SK-N-SH (cell line): ENCODE data around the gene LRCOL1. TPM values are rescaled to one million over a fixed set of nuclear protein-coding genes. Genes with fewer than 3 reads are reported as not detected.

Source experiments
- CTCF ChIA-PET: fragments of 300-600, 350-600 bp; formaldehyde crosslinking; extraction: SDS; loops from one replicate; lab custom pipeline; 2021; lab: Yijun Ruan, JAX
- POLR2A ChIA-PET: fragments of 350-600 bp; sonication (Branson Sonifier 250); formaldehyde crosslinking; extraction: SDS; loops from one replicate; lab custom pipeline; 2020; ENCODE audit warnings: antibody characterized with exemption, inconsistent platforms; lab: Yijun Ruan, JAX
- DNase-seq: peaks from one replicate; pipeline ENCODE4 v3.0.0; 2012
- H2AFZ ChIP-seq: fragments of 200-600 bp; sonication (generic); 2 replicates; pipeline ENCODE4 v1.8.1; 2016; ENCODE audit warnings: antibody characterized with exemption, mild to moderate bottlenecking, low read depth
- H3F3A ChIP-seq: fragments of 200-600 bp; sonication (generic); replicated peaks from 2 replicates; pipeline ENCODE3; 2016; ENCODE audit warnings: antibody characterized with exemption, mild to moderate bottlenecking; ENCODE audit not compliant: insufficient read depth
- H3K27ac ChIP-seq, 2 experiments: fragments of 200-500 bp in 1 of 2; fragments of 200-600 bp in 1 of 2; sonication (Bioruptor generic) in 1 of 2; sonication (generic), shearing (Covaris generic) in 1 of 2; 2 replicates each; pipeline versions ENCODE4 v1.5.1 to v1.6.1; 2014 to 2016; ENCODE audit warnings: low read depth in 2 of 2, inconsistent platforms in 1 of 2, low read length in 1 of 2, mild to moderate bottlenecking in 1 of 2, mixed read lengths in 1 of 2
- H3K27me3 ChIP-seq: fragments of 200-600 bp; sonication (generic), shearing (Covaris generic); 2 replicates; pipeline ENCODE4 v1.6.1; 2016; ENCODE audit warnings: mixed run types; ENCODE audit not compliant: insufficient read depth
- H3K36me3 ChIP-seq, 2 experiments: fragments of 200-500 bp in 1 of 2; fragments of 200-600 bp in 1 of 2; sonication (Bioruptor generic) in 1 of 2; sonication (generic) in 1 of 2; replicated peaks in 1 of 2; 2 replicates each; pipeline versions ENCODE3 to v1.5.1; 2014 to 2016; ENCODE audit warnings: low read length in 1 of 2, mild to moderate bottlenecking in 1 of 2; ENCODE audit not compliant: insufficient read depth in 2 of 2, control insufficient read depth in 1 of 2
- H3K4me1 ChIP-seq, 2 experiments: fragments of 200-500 bp in 1 of 2; fragments of 200-600 bp in 1 of 2; sonication (Bioruptor generic) in 1 of 2; sonication (generic), shearing (Covaris generic) in 1 of 2; 2 replicates each; pipeline versions ENCODE4 v1.5.1 to v1.6.1; 2014 to 2016; ENCODE audit warnings: low read depth in 1 of 2, low read length in 1 of 2, mixed run types in 1 of 2; ENCODE audit not compliant: insufficient read depth in 2 of 2, control insufficient read depth in 1 of 2
- H3K4me2 ChIP-seq: fragments of 200-600 bp; sonication (generic), shearing (Covaris generic); 2 replicates; pipeline ENCODE4 v1.6.1; 2017; ENCODE audit warnings: mixed run types
- H3K4me3 ChIP-seq, 2 experiments: fragments of 200-500 bp in 1 of 2; fragments of 200-600 bp in 1 of 2; sonication (Bioruptor generic) in 1 of 2; sonication (generic), shearing (Covaris generic) in 1 of 2; 2 replicates each; pipeline versions ENCODE4 v1.5.1 to v1.8.1; 2014 to 2016; ENCODE audit warnings: low read depth in 2 of 2, inconsistent platforms in 1 of 2, low read length in 1 of 2, mild to moderate bottlenecking in 1 of 2, mixed read lengths in 1 of 2, moderate library complexity in 1 of 2
- H3K79me2 ChIP-seq: fragments of 200-600 bp; sonication (generic); 2 replicates; pipeline ENCODE4 v1.8.1; 2017; ENCODE audit warnings: mild to moderate bottlenecking; ENCODE audit not compliant: insufficient read depth
- H3K9ac ChIP-seq: fragments of 200-600 bp; sonication (generic); 2 replicates; pipeline ENCODE4 v1.6.1; 2017; ENCODE audit warnings: mixed run types
- H3K9me2 ChIP-seq: fragments of 200-600 bp; sonication (generic); 2 replicates; pipeline ENCODE4 v1.6.1; 2017; ENCODE audit warnings: mixed run types
- H3K9me3 ChIP-seq: fragments of 200-600 bp; sonication (generic); 2 replicates; pipeline ENCODE4 v1.6.1; 2017; ENCODE audit warnings: mixed run types, mild to moderate bottlenecking, moderate library complexity
- H4K20me1 ChIP-seq: fragments of 200-600 bp; sonication (generic); 2 replicates; pipeline ENCODE4 v1.6.1; 2017; ENCODE audit warnings: mild to moderate bottlenecking, mixed run types; ENCODE audit not compliant: insufficient read depth
- CHD2 ChIP-seq: fragments of 150-350 bp; IDR thresholded peaks from 2 replicates; pipeline ENCODE4 v1.6.1; 2018; ENCODE audit warnings: low read length; ENCODE audit not compliant: partially characterized antibody
- ELF1 ChIP-seq: IDR thresholded peaks from 2 replicates; pipeline ENCODE4 v1.4.0; 2012
- EP300 ChIP-seq, 2 experiments: IDR thresholded peaks; 2 replicates each; pipeline versions ENCODE4 v1.4.0 to v1.6.1; 2012; ENCODE audit warnings: borderline replicate concordance in 1 of 2, low read depth in 1 of 2, low read length in 1 of 2
- EZH2phosphoT487 ChIP-seq: fragments of 200-600 bp; sonication (generic); IDR thresholded peaks from 2 replicates; pipeline ENCODE4 v1.6.1; 2017; ENCODE audit warnings: low read depth, mixed run types, mild to moderate bottlenecking, antibody characterized with exemption, moderate library complexity, borderline replicate concordance
- FOXJ3 ChIP-seq: sonication (generic); formaldehyde crosslinking; IDR thresholded peaks from 2 replicates; pipeline ENCODE4 v1.5.1; 2020; ENCODE audit warnings: mild to moderate bottlenecking, missing genetic modification reagents
- GATA2 ChIP-seq: sonication (generic); formaldehyde crosslinking; IDR thresholded peaks from 2 replicates; pipeline ENCODE4 v1.5.0; 2020; ENCODE audit warnings: mild to moderate bottlenecking, missing genetic modification reagents
- IRF3 ChIP-seq: fragments of 150-350 bp; IDR thresholded peaks from 2 replicates; pipeline ENCODE4 v1.6.1; 2016; ENCODE audit warnings: mild to moderate bottlenecking, low read depth, low read length
- JUND ChIP-seq: IDR thresholded peaks from 2 replicates; pipeline ENCODE4 v1.4.0; 2012
- MXI1 ChIP-seq: IDR thresholded peaks from 2 replicates; pipeline ENCODE4 v1.6.1; 2012; ENCODE audit warnings: mild to moderate bottlenecking, low read depth, low read length, improper control_type of control experiment
- NRF1 ChIP-seq: IDR thresholded peaks from 2 replicates; pipeline ENCODE4 v1.6.1; 2012; ENCODE audit warnings: low read depth, mild to moderate bottlenecking, low read length
- POLR2AphosphoS5 ChIP-seq: IDR thresholded peaks from 2 replicates; pipeline ENCODE4 v1.6.1; 2012; ENCODE audit warnings: low read depth, low read length
- RCOR1 ChIP-seq: fragments of 150-350 bp; IDR thresholded peaks from 2 replicates; pipeline ENCODE4 v1.6.1; 2017; ENCODE audit warnings: antibody characterized with exemption, low read length
- RFX5 ChIP-seq: IDR thresholded peaks from 2 replicates; pipeline ENCODE4 v1.6.1; 2012; ENCODE audit warnings: mild to moderate bottlenecking, improper control_type of control experiment, low read length
- SIN3A ChIP-seq: IDR thresholded peaks from 2 replicates; pipeline ENCODE4 v1.6.1; 2012; ENCODE audit warnings: low read depth, mild to moderate bottlenecking, low read length, moderate library complexity, borderline replicate concordance
- SMC3 ChIP-seq: IDR thresholded peaks from 2 replicates; pipeline ENCODE4 v1.6.1; 2012; ENCODE audit warnings: low read depth, low read length, improper control_type of control experiment
- TCF12 ChIP-seq: IDR thresholded peaks from 2 replicates; pipeline ENCODE4 v1.4.0; 2012
- TEAD4 ChIP-seq: IDR thresholded peaks from 2 replicates; pipeline ENCODE4 v1.4.0; 2012; ENCODE audit warnings: mild to moderate bottlenecking, borderline replicate concordance; ENCODE audit not compliant: insufficient read depth
- YY1 ChIP-seq: IDR thresholded peaks from 2 replicates; pipeline ENCODE4 v1.4.0; 2012; ENCODE audit warnings: low read depth, mild to moderate bottlenecking
- WGBS: methylation state at CpG from one replicate; pipeline ENCODE4 v1.1.6; 2017; ENCODE audit warnings: low lambda C conversion rate; 5-methylcytosine and 5-hydroxymethylcytosine counted together
- polyA plus RNA-seq, 3 experiments: library from polyadenylated mRNA; depleted of rRNA; stranded (reverse); fragments of >200 nt; gene quantifications; 2 replicates each; pipeline ENCODE4 v1.2.3, GENCODE V29; 2012
- TF ChIP-seq, protein P1 (sequence below): IDR thresholded peaks from 2 replicates; pipeline ENCODE4 v1.4.0; 2012; ENCODE audit warnings: low read depth, borderline replicate concordance
- TF ChIP-seq, protein P2 (sequence below): fragments of 200-600 bp; sonication (generic); IDR thresholded peaks from 2 replicates; pipeline ENCODE4 v1.6.1; 2017; ENCODE audit warnings: antibody characterized with exemption, mild to moderate bottlenecking, moderate library complexity

LRCOL1 gene
- polyA plus RNA-seq, 1 of the 3 experiments (the other 2 are of a cell fraction) = 1.1 TPM

GRCh38 chr12:132572106-132572505 is 38.3 kb downstream of the LRCOL1 start:
- Histone ChIP-seq H2AFZ (no peak overlapping the region), H3K9ac (no peak overlapping the region), H3K79me2 (no peaks in the 10 kb centered on the region), H3K9me2 (no peaks in the 10 kb centered on the region), H3K9me3 (no peaks in the 10 kb centered on the region), H3K4me3 (no peak overlapping the region), H3K27me3 (no peaks in the 10 kb centered on the region), H3K36me3 (peaks cover 0 to 56% of the 10 kb centered on the region in 2 experiments), H3K27ac (no peak overlapping the region), H3K4me2 (no peak overlapping the region), H3K4me1 (no peaks in the 10 kb centered on the region), H4K20me1 (no peaks in the 10 kb centered on the region), H3F3A (no peaks in the 10 kb centered on the region)
- 97% methylated on average over 5 of the region's 26 CpGs for WGBS
- TF ChIP-seq EZH2phosphoT487 (no peak), YY1 (no peak), RFX5 (no peak), POLR2AphosphoS5 (no peak), RCOR1 (no peak), FOXJ3 (no peak), CHD2 (no peak), IRF3 (no peak), ELF1 (no peak), NRF1 (no peak), TEAD4 (no peak), SMC3 (no peak), SIN3A (no peak), GATA2 (CRISPR knock-in tag) (no peak), EP300 (IDR thresholded peaks at IDR 0.05; ENCODE audit: borderline replicate concordance in 1 of 2, low read depth in 1 of 2, low read length in 1 of 2) (no peak), JUND (no peak), TCF12 (no peak), MXI1 (no peak)
- TF ChIP-seq, protein P1, sequence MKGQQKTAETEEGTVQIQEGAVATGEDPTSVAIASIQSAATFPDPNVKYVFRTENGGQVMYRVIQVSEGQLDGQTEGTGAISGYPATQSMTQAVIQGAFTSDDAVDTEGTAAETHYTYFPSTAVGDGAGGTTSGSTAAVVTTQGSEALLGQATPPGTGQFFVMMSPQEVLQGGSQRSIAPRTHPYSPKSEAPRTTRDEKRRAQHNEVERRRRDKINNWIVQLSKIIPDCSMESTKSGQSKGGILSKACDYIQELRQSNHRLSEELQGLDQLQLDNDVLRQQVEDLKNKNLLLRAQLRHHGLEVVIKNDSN = no peak
- TF ChIP-seq, protein P2, sequence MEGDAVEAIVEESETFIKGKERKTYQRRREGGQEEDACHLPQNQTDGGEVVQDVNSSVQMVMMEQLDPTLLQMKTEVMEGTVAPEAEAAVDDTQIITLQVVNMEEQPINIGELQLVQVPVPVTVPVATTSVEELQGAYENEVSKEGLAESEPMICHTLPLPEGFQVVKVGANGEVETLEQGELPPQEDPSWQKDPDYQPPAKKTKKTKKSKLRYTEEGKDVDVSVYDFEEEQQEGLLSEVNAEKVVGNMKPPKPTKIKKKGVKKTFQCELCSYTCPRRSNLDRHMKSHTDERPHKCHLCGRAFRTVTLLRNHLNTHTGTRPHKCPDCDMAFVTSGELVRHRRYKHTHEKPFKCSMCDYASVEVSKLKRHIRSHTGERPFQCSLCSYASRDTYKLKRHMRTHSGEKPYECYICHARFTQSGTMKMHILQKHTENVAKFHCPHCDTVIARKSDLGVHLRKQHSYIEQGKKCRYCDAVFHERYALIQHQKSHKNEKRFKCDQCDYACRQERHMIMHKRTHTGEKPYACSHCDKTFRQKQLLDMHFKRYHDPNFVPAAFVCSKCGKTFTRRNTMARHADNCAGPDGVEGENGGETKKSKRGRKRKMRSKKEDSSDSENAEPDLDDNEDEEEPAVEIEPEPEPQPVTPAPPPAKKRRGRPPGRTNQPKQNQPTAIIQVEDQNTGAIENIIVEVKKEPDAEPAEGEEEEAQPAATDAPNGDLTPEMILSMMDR = no peak
- POLR2A ChIA-PET = no interaction called here
- CTCF ChIA-PET = no interaction called here
- no peak for DNase-seq
